Fibroblast of upper back skin (primary cell): ENCODE measurements around the gene TATDN3.
A peak's percentile ranks its signal among the peaks of the same experiment; 100 is the strongest.
"Not testable (repeated sequence)": the region's sequence is repeated elsewhere in the genome, so short reads cannot be mapped to it uniquely, and the experiment has no call there.

Experiments used
- DNase-seq: peaks from one replicate; pipeline ENCODE4 v3.0.0-alpha.2; 2013

The TATDN3 gene

DNA sequence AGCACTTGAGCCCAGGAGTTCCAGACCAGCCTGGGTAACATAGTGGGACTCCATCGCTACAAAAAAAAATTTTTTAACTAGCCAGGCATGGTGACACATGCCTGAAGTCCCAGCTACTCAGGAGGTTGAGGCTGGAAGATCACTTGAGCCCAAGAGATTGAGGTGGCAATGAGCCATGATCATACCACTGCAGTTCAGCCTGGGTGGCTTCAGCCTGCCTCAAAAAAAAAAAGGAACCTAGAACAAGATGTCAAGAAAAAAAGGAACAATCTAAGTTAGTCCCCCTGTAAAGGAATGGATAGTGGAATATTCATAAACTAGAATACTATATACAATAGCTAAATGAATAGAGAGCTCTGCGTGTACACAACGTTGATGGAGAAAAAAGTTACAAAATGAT, 14.5 kb upstream of the TATDN3 start:
- DNase-seq, result no peak

DNA sequence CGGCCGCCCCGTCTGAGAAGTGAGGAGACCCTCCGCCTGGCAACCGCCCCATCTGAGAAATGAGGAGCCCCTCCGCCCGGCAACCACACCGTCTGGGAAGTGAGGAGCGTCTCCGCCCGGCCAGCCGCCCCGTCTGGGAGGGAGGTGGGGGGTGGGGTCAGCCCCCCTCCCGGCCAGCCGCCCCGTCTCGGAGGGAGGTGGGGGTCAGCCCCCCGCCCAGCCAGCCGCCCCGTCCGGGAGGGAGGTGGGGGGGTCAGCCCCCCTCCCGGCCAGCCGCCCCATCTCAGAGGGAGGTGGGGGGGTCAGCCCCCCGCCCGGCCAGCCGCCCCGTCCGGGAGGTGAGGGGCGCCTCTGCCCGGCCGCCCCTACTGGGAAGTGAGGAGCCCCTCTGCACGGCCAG, 12.6 kb upstream of the TATDN3 start:
- not testable (repeated sequence) for DNase-seq

DNA sequence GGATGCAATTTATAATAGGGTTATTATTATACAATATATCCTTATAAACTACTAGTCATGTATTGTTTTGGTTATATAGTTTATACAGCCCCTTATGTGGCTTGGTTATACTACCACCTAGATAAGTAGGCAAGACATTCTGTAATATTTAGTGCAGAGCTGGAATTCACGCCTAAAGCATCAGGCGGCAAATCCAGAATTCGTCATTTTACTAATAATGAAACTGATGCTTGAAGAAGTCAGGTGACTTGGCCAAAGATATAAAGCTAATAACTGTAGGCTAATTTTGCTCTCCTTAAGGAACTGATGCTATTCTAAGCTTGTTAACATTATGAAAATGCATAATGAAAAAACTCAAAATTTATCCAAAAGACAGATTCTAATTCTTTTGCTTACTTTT, 10.9 kb upstream of the TATDN3 start:
- no peak for DNase-seq

DNA sequence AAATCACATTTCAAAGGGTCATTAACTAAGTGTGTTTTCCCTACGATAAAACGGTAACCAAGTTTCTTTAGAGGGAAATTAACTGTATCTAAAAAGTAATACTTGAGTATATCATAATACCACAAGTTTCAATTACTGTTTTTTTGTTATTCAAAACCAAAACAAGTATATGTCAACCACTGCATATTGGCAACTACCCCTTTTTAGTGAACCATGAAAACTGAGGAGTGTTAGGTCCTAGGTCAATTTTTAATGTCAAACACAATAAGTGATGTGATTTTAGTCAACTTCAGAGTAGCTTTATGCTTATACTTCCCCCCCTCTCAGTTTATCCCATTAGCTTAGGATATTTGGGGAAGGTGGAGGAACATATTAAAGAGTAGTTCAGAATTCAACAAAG, 10.5 kb upstream of the TATDN3 start:
- no peak for DNase-seq

DNA sequence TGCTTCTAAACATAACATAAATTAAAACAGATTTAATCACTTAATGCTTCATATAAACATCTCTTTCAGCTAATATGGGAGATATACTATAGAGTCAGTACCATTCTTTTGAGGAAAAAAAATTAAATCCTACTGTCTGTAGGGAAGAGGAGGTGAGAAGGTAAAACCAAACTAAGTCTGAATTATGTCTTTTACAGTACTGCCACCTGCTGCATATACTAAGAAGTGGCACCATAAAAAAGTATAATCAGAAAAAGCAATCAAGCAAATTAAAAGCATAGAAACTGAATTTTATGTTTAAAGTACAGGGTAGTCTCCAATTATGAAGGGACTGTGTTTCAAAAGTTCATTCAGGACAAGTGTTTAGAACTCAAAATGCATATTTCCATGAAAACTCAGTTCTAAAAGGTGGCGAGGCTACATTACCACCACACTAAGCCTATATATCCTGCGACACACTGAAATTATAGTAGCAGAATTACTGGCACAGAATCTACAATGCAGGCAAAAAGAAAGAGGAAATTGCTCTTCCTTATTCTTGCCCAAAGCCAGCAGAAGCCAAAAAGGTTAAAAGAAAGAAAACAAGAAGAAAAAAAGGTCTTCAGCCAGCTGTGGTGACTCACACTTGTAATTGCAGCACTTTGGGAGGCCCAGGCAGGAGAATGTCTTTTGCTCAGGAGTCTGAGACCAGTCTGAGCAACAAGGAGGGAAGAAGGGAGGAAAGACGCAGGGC, 9.1 kb upstream of the TATDN3 start:
- DNase-seq, result peak; percentile 28

DNA sequence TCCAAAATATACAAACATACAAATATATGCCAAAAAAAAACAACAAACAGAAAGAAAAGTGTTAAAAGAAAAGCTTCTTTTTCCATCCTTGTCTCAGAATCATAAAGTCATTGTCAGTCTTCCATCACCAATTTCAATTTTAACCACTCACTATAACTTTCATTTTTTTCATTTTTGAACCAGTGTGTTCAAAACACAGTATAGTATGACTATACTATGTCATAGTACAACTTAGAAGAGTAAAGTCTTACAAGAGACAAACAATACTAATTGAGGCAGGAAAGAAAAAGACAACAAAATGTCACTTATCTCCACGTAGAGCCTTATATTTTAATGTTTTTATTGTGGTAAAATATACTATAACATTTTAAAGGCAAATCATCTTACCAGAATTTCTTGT, 7.7 kb upstream of the TATDN3 start:
- DNase-seq, result no peak

DNA sequence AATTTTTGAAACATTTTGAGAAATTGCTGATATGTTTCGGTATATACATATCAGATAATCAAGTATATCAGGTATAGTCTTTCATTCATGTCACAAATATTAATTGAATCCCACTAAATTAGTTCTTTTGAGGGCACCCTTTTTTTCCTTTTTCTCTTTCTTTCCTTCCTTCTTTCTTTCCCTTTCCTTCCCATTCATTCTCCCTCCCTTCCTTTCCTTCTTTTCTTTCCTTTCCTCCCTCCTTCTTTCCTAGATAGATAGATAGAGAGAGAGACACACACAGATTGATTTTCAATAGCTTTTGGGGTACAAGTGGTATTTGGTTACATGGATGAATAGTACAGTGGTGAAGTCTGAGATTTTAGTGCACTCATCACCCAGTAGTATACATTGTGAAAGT, 5.8 kb upstream of the TATDN3 start:
- no peak for DNase-seq

DNA sequence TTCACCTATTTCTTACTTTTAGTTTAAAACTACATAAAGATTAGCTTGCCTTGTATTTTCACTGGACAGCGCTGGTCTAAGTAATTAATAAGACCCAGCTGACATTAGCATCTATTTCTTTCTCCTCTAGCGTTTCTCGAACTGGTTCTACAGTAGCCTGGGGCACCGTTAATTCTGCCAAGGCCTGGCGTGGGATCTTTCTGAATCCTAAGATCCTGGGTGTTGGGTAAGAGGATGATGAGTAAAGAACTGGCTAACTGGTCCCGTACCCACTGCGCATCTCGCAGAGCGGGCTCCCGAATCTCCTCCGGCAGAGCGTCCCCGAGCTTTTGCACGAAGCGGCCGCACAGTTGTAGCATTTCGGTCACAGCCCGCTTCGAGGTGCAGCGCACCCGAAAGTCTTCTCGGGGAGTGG, 426 bp upstream of the TATDN3 start:
- peak; percentile 58 for DNase-seq

DNA sequence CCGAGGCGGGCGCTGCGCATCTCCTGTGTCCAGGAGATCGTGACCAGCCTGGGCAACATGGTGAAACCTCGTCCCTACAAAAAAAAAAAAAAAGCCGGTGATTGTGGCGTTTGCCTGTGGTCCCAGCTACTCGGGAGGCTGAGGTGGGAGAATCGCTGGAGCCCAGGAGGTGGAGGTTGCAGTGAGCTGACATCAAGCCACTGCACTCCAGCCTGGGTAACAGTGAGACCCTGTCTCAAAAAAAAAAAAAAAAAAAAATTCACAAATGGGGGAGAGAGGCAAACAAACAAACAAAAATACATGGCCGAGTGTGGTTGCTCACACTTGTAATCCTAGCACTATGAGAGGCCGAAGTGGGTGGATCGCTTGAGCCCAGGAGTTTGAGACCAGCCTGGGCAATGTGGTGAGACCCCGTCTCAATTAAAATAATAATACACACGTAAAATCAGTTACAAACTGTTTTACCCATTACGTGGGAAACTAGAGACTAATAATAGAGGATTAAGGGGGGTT, 758 bp downstream of the TATDN3 start:
- DNase-seq, result no peak

DNA sequence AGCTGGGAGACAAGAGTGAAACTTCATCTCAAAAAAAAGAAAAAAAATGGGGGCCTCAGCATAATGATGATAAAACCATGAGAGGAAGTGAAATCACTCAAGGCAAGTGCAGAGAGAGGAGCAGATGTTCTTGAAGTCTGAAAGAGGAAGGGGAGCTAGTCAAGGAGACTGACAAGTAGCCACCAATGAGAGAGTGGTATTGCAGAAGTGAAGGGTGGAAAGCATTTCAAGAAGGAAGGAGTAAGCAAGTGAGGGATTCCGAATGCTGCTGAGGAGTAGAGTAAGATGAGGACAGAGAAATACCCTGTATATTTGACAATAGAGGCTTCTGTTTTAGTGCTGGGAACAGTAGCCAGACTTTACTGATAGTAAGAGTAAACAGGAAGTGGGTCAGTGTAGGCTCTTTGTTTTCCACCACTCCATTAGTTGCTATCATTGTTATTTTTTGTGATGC, 2.9 kb downstream of the TATDN3 start:
- DNase-seq, result no peak

DNA sequence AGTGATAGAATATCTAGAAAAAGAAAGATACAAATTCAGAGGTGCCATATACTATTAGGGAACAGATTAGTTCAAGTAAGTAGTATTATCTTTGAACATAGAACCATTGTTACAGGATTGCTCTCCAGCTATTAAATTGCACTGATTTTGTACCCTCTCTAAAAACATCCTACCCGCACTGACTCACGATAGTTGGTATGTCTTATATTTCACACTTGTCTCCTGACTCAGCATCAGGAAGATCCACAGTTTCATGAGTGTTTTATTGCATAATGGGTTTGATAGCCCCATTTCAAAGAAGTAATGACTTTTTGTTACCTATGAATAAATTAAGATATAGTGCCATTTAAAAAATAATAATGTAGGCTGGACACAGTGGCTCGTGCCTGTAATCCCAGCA, 6.0 kb downstream of the TATDN3 start:
- DNase-seq, result peak; percentile 4

DNA sequence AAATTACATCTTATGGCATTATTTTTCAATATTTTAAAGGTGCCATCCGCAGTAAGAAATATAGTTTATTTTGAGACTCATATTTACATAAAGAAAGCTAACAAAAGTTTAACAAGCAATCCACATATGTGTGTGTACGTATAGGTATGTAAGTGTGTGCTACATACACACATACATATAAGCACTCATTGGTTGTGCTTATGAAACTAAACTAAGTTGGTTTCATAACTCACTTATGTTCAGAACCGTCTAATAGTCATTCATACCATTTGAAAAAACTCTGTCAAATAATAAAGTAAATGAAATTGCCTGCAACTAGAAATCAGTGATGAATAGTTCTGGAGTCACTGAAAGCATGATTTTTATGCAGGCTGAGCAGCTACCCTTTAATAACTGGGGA, 14.1 kb downstream of the TATDN3 start:
- DNase-seq, result no peak

DNA sequence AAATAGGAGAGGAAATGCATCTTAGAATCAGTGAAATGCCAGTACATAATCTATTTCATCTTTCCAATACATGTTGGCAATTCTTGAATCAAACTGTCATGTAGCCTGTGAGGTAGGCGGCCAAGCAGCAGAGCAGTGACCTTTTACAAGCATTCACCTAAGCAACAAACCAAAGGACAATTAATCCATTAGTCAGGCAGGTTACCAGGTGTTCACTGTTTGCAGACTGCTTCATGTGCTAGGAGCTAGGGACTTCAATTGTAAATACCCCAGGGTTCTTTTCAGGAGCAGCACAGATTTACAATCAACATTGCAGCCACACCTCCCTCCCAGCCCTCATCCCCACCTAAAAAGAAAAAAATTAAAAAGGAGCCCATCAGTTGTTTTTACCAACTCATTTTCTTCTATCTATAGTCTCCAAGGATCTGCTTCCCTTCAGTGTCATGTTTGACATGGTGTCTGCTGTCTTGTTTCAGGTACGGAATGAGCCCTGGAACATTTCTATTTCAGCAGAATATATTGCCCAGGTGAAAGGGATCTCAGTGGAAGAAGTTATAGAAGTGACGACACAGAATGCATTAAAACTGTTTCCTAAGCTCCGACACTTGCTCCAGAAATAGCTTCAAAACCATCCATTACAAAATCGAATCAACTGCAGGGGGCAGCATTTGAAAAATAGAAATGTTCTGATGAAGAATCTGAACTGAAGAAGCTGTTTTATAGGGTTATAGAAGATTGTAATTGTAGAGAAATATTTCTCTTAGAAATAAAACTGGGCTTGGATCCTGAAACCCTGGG, 23.0 kb downstream of the TATDN3 start:
- peak; percentile 10 for DNase-seq

DNA sequence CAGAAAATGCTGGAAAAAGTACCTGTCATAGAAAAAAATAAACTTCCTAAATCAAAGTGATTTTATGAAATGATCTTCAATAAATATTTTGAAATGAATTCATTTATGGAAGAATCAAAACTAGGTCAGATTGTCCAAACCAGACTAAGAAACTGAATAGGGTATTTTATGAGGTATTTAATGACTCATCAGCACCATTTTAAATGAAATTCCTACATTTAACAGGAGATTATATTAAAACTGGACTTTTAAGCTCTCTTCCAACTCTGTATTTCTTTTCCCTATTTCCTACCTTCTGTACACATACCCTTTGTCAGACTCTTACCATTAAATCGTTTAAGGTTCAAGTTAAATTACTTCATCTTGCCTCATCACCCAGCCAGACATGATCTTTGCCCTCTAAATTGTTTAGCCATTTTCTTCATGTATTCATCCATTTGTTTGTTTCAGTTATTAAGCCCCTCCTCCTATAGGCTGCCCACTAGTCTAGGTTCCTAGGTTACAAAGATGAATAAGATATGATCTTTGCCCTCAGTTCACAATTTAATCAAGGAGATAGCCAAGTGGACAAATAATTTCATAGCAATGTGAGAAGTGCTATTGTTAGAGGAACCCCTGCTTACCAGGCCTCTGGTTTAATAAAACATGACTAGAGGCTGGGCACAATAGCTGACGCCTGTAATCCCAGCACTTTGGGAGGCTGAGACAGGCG, 25.0 kb downstream of the TATDN3 start:
- no peak for DNase-seq

DNA sequence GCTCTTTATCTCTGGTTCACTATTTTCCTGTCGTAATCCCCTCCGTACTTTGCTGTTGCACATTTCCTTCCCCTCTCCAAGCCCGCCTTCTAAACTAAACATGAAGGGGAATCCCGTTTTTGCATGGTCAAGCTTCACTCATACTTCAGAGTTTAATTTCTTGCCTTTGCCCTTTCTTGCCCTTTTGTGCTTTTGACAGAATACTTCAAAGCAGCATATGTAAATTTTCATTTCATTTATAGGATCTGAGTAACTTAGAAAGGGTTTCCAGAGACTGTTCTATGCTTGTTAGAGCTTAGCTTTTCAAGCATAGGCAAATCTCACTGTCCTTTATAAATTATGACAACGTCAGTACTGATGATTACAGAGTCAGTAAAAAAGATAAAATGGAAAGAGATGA, 28.0 kb downstream of the TATDN3 start:
- DNase-seq, result no peak

DNA sequence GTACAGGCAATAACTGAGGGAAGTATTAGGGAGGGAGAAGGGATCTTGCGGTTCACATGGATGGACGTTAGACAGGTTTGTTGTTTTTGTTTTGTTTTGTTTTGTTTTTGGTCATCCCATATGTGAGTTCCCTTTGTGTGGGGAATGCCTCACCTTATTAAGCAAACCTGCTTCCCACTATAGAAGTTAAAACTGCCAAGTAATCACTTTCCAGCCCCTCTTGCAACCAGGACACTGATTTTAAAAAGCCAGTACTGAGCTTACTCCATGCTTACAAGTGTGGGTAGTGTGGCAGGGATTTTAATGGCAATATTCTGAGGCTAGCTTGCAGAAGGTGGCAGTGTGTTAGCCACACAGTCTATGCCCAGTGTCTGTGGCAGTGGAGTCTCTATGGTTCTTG, 29.3 kb downstream of the TATDN3 start:
- no peak for DNase-seq

DNA sequence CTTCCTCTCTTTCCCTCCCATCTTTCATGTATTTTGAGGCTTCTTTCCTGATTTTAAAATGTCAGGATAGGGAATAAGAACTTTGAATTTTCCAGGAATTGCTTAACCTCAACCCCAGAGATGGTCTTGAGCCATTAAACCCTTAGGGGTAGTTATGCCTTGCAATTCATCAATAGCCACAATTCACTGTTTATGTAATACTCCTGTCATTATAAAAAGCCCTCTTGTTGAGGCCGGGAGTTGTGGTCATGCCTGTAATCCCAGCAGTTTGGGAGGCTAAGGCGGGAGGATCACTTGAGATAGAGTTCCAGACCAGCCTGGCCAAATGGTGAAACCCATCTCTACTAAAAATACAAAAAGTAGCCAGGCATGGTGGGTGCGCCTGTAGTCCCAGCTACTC, 31.3 kb downstream of the TATDN3 start:
- no peak for DNase-seq

DNA sequence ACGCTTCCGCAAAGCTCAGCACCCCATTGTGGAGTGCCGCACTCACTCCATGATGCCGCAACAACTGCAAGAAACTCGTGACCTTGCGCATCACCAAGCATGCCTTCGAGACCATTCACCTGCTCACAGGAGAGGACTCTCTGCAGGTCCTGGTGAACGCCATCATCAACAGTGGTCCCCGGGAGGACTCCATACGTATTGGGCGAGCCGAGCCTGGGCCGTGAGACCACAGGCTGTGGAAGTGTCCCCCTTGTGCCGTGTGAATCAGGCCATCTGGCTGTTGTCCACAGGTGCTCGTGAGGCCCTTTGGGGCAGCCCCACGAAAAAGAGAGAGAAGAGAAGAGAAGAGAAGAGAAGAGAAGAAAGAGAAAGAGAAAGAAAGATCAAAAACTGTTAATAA, 32.5 kb downstream of the TATDN3 start:
- DNase-seq, result no peak

DNA sequence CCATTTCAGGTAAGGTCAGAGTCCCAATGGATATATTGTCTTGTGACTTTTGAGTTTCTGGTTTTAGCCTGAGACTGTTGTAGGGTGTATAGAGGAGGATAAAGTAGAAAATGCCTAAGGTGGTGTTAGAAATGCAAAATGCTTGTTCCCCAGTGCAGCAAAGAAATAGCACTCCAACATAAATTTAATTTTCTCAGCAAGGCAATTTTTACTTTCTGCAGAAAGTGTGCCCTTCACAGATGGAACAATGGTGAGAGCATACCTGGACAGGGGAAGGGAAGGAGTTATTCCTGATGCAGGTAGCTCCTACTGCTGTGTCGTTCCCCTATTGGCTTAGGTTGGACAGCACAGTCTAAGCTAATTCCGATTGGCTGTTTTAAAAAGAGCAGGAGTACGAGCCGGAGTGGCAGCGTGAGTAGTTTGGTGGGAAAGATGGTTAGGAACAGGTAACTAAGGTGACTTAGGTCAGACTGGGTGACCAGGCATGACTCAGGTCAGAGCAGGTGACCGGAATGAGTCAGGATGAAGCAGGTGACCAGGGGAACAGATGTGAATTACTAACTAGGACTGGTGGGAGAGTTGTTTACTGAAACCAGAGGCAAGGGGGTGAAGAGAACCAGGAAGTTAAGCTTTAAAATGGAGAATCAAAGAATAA, 34.2 kb downstream of the TATDN3 start:
- DNase-seq, result no peak

DNA sequence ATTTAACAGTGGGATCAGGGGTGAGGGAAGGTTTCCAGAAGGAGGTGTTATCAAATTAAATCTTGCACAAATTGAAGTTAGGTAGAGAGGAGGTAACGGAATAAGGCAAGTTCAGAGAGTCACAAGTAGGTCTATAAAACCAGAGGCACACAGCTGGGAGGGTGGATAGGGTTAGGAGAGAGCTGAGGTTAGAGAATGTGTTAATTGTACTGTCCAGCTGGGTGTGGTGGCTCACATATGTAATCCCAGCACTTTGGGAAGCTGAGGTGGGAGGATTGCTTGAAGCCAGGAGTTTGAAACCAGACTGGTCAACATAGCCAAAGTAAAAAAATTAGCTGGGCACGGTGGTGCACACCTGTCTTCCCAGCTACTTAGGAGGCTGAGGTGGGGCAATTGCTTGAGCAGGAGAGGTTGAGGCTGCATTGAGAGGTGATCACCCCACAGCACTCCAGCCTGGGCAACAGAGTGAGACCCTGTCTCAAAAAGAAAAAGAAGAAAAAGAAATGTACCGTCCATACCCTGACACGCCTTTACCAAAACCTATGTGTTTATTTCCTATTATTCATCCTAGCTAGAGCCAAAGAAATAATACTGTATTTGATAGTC, 35.6 kb downstream of the TATDN3 start:
- DNase-seq, result no peak

DNA sequence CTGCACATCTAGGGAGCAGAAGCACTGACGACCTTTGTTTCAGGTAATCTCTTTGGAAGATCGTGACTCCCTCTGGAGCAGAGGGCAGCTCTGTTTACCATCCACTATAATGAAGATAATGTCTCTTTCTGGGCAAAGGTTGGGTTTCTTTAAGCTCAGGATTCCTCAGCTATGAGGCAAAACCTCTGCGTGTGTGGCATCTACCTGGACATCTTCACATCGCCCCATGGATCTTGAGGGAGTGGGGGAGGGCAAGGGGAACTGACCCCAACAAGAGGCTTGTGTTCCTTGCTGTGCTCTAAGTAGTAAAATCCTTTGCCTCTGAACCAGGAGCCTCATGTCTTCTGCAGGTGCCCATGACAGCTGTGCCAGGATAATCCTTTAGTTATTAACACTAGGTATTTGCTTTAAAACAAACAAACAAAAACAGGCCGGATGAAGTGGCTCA, 36.2 kb downstream of the TATDN3 start:
- DNase-seq, result no peak

DNA sequence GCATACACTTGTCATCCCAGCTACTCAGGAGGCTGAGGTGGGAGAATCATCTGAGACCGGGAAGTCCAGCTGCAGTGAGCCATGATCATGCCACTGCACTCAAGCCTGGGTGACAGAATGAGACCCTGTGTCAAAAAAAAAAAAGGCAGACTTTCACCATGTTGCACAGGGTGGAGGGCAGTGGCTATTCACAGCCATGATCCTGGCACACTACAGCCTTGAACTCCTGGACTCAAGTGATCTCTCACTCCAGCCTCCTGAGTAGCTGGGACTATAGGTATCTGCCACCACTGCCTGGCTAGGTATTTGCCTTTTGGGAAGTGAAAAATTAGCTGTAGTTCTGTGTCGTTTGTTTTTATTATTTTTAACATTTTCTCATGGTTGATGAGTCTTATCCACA, 36.7 kb downstream of the TATDN3 start:
- no peak for DNase-seq
